Muscle of leg (tissue), 11 donors: ENCODE results near the gene VAV2. TPM values are rescaled to one million over a fixed set of nuclear protein-coding genes. Genes with fewer than 3 reads are reported as not detected.
A peak's percentile ranks its signal among the peaks of the same experiment; 100 is the strongest.

Source experiments
- DNase-seq: peaks from one replicate; pipeline ENCODE4 v3.0.0; 2013
- H3K27ac ChIP-seq: one replicate; pipeline ENCODE4 v1.5.1; 2013; ENCODE audit warnings: mild to moderate bottlenecking, low read length, control low read depth
- H3K27me3 ChIP-seq: one replicate; pipeline ENCODE4 v1.6.1; 2013; ENCODE audit warnings: low read length; ENCODE audit not compliant: control insufficient read depth, insufficient read depth
- H3K36me3 ChIP-seq: one replicate; pipeline ENCODE4 v1.6.1; 2013; ENCODE audit warnings: low read length; ENCODE audit not compliant: control insufficient read depth, insufficient read depth
- H3K4me1 ChIP-seq: one replicate; pipeline ENCODE4 v1.6.1; 2013; ENCODE audit warnings: low read length; ENCODE audit not compliant: control insufficient read depth, insufficient read depth
- H3K4me3 ChIP-seq: one replicate; pipeline ENCODE4 v1.5.1; 2013; ENCODE audit warnings: low read length, control low read depth
- H3K9me3 ChIP-seq: replicated peaks from 2 replicates; pipeline ENCODE4 v1.6.1; 2013; ENCODE audit warnings: low read depth, low read length; ENCODE audit not compliant: control insufficient read depth
- WGBS: methylation state at CpG from one replicate; pipeline ENCODE4 v1.1.5; 2013; ENCODE audit warnings: missing lambda C conversion rate; ENCODE audit not compliant: insufficient coverage; 5-methylcytosine and 5-hydroxymethylcytosine counted together
- polyA plus RNA-seq, 8 donors: library from polyadenylated mRNA; unstranded; fragments of 120-200 nt; gene quantifications; one replicate each; pipeline versions ENCODE4 v1.2.1 to v1.2.3, GENCODE V29; 2013; ENCODE audit warnings: inconsistent platforms in 1 of 8, low replicate concordance in 1 of 8; ENCODE audit not compliant: insufficient read length in 8 of 8, insufficient read depth in 1 of 8
- total RNA-seq: library from RNA; stranded (reverse); fragments of 120-200 nt; gene quantifications from one replicate; pipeline ENCODE4 v1.2.4, GENCODE V29; 2013

VAV2 gene
- total and polyA plus RNA-seq, 9 donors, result 7.4 to 19.1 (median 16.0) TPM

DNA sequence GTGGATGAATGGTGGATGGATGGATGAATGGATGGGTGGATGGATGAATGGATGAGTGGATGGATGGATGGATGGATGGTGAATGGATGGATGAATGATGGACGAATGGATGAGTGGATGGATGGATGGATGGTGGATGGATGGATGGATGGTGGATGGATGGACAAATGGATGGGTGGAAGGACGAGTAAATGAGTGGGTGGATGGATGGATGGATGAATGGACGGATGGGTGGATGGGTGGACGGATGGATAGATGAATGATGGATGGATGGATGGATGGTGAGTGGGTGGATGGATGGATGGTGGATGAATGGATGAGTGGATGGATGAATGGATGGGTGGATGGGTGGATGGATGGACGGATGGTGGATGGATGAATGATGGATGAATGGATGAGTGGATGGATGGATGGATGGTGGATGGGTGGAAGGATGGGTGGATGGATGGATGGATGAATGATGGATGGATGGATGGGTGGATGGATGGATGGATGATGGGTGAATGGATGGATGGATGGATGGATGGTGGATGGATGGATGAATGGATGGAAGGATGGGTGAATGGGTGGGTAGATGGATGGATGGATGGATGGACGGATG, 58.6 kb downstream of the VAV2 start:
- Histone ChIP-seq H3K9me3 (no peaks in the 10 kb centered on the region), H3K4me1 (peaks cover 55% of the 10 kb centered on the region), H3K36me3 (peaks cover 20% of the 10 kb centered on the region), H3K27me3 (no peaks in the 10 kb centered on the region), H3K27ac (no peak overlapping the region), H3K4me3 (no peak overlapping the region)
- DNase-seq, result no peak
- WGBS, result 79% methylated on average over 6 of the region's 6 CpGs

DNA sequence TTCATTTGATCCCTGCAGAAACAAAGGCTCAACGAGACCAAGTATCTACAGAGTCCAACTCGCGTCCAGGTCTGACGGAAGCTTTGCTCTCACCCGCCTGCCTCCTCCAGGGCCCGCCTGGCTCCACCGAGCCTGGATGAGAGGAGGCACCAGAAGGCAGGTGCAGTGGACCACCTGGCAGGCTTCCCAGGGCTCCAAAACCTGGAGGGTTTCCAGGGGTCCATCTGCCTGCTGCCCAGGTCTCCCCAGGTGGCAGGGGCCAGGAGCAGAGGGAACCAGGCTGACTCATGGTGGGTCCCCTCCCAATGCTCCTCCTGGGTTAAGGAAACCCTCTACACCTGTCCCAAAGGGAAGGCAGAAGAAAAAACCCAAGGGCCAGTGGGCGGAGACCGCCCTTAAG, 59.5 kb downstream of the VAV2 start:
- H3K27ac ChIP-seq, result peak overlapping the region; percentile 29
- peaks cover 16% of the 10 kb centered on the region for H3K36me3 ChIP-seq
- no peaks in the 10 kb centered on the region for H3K9me3 ChIP-seq
- no peak for DNase-seq
- H3K4me3 ChIP-seq, result no peak overlapping the region
- peaks cover 55% of the 10 kb centered on the region for H3K4me1 ChIP-seq
- 62% methylated on average over 8 of the region's 9 CpGs for WGBS
- H3K27me3 ChIP-seq, result no peaks in the 10 kb centered on the region

DNA sequence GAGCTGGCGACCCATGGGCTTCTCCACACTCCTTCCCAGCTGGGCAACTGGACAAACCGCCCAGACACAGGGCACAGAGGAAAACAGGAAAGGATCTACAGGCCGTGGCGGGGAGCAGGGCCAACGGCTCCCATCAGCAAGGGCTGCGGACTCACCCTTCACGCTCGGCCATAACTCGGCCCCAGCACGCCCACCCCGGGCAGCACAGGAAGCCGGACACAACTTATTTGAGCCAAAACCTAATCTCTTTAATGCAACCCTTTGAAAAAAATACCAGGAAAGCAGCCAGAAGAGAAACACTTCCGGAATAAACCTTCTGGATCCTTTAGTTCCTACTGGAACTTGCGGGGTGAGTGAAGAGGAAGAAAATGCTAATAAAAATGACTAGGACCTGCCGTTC, 59.9 kb downstream of the VAV2 start:
- peaks cover 12% of the 10 kb centered on the region for H3K36me3 ChIP-seq
- peak overlapping the region; percentile 29 for H3K27ac ChIP-seq
- no peaks in the 10 kb centered on the region for H3K9me3 ChIP-seq
- peak; percentile 67 for DNase-seq
- no peaks in the 10 kb centered on the region for H3K27me3 ChIP-seq
- H3K4me3 ChIP-seq, result no peak overlapping the region
- peaks cover 55% of the 10 kb centered on the region for H3K4me1 ChIP-seq
- 22% methylated on average over 10 of the region's 15 CpGs for WGBS

DNA sequence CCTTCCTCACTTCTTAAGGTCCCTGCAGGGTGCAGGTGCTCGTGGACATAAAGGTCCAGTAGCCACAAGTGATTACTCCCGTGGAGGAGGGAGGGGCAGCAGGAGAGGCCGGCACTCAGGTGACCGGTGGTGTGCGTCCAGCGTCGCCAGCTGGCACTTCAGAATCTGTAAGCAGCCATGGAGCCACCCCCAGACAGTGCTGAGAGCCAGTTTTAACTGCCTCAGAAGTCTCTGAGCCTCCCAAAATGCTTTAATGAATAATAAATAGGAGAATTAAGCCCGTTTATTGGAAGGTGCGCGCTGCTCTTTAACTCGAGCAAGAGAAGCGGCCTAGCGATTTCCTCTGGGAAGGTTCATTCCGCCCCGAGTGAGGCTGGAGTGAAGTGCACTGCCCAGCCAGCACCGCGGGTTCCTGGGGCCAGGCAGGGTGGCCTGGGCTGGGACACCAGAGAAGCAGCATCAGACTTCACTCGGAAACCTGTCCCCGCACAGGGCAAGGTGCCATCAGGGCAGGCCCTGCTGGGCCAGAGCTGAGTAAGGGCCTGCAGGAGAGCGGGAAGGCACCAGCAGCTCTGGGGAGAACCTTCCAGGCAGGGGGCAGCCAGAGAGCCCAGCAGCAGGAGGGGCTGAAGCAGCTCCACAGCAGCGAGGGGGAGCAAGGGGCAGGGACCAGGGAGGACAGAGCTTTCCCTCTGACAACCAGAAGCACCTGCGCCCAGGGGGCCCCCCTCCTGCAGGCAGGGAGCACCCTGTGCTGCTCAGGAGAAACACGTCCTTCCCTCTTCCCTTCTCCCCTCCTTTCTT, 61.2 kb downstream of the VAV2 start:
- H3K27ac ChIP-seq, result no peak overlapping the region
- H3K4me3 ChIP-seq, result no peak overlapping the region
- H3K9me3 ChIP-seq, result no peaks in the 10 kb centered on the region
- no peaks in the 10 kb centered on the region for H3K27me3 ChIP-seq
- H3K4me1 ChIP-seq, result peaks cover 51% of the 10 kb centered on the region
- H3K36me3 ChIP-seq, result peaks cover 4% of the 10 kb centered on the region
- no peak for DNase-seq
- 44% methylated on average over 18 of the region's 23 CpGs for WGBS

DNA sequence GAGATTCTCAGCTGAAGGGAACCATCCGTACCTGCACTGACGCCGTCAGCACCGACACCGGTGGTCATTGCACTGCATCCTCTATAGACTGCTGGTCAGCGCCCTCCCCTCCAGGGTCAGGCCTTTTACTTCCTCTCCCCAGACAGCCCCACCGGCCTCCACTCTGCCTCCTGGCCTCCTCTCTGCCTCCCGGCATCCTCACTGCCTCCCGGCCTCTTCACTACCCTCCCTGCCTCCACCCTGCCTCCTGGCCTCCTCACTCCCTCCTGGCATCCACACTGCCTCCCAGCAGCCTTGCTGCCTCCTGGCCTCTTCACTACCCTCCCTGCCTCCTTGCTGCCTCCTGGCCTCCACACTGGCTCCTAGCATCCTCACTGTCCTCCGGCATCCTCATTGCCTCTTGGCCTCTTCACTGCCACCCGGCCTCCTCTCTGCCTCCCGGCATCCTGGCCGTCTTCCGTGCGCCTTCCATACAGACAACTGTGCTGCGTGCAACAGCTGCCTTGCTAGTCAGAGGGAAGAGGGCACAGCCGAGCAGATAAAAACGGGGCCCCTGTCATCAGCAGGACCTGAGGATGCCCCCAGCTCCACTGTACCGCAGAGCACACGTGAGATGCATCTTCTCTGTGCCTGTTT, 62.0 kb downstream of the VAV2 start:
- WGBS, result 67% methylated on average over 19 of the region's 20 CpGs
- peaks cover 4% of the 10 kb centered on the region for H3K36me3 ChIP-seq

DNA sequence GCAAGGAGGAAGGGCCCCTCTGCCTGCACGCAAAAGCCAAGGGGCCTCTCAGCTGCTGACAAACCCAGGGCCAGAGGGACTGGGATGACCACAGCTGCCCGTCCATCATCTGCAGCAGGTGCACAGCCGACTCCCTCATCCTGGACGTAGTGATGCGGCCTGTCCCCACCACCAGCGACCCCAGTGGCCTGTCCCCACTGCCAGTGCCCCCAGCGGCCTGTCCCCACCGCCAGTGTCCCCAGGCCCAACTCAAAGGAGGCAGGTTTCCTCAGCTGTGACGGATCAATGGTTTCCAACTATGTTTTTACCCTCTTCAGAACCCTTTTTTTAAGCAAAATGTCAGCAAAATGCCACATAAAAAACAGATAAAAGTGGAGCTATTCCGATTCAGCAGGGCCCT, 62.5 kb downstream of the VAV2 start:
- H3K36me3 ChIP-seq, result peaks cover 5% of the 10 kb centered on the region
- H3K9me3 ChIP-seq, result no peaks in the 10 kb centered on the region
- H3K27me3 ChIP-seq, result no peaks in the 10 kb centered on the region
- H3K27ac ChIP-seq, result no peak overlapping the region
- no peak overlapping the region for H3K4me3 ChIP-seq
- DNase-seq, result no peak
- 62% methylated on average over 10 of the region's 10 CpGs for WGBS
- peaks cover 38% of the 10 kb centered on the region for H3K4me1 ChIP-seq

More for the DNA sequence above, 62.0 kb downstream of the VAV2 start:
- Histone ChIP-seq H3K27me3 (no peaks in the 10 kb centered on the region), H3K9me3 (no peaks in the 10 kb centered on the region), H3K4me1 (peaks cover 44% of the 10 kb centered on the region), H3K27ac (no peak overlapping the region), H3K4me3 (no peak overlapping the region)
- DNase-seq, result no peak

DNA sequence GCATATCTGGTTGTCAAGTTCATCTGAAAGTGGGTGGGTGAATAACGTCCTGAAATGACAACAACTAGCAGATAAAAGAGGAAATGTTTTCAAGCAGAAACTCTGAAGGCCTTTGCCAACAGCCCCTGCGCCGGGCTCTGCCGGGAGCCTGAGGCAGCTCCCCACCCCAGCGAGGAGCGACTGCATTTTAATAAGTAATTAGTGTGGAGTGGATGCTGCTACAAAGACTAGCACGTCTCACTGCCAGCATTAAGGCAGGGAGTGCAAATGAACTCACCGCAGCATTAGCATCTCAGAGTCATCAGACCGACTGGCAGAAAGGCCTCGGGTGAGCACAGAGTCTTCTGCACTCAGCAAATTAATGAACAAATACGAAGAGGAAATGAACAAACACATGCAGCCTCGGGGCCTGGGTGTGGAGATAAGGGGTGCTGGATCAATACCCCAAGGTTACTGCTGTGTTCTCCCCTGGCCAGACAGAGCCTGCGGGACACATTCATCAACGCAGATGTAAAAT, 63.8 kb downstream of the VAV2 start:
- no peaks in the 10 kb centered on the region for H3K27me3 ChIP-seq
- no peaks in the 10 kb centered on the region for H3K9me3 ChIP-seq
- H3K4me3 ChIP-seq, result no peak overlapping the region
- no peak for DNase-seq
- H3K27ac ChIP-seq, result no peak overlapping the region
- WGBS, result 77% methylated on average over 13 of the region's 14 CpGs
- peaks cover 33% of the 10 kb centered on the region for H3K4me1 ChIP-seq
- H3K36me3 ChIP-seq, result peaks cover 7% of the 10 kb centered on the region

DNA sequence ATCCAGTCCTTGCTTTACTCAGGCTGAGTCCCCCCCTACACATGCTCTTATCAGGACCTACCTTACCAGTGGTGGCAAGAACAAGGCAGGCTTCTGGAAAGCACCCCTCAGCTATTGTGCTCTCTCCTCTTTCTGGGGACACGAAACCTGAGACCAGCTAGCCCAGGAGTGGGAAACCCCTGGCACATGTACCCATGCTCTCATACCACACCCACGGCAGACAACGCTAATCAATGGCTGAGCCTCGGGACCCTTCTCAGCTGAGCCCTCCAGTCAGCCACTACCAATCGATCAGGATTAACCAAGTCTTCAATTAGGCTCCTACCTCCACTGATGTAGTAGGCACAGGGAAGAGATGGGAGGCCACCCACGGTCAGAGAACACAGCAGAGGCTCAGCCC, 65.1 kb downstream of the VAV2 start:
- Histone ChIP-seq H3K4me1 (peaks cover 22% of the 10 kb centered on the region), H3K9me3 (no peaks in the 10 kb centered on the region), H3K4me3 (no peak overlapping the region), H3K27me3 (no peaks in the 10 kb centered on the region), H3K36me3 (peaks cover 7% of the 10 kb centered on the region), H3K27ac (no peak overlapping the region)
- no peak for DNase-seq
- WGBS, result 74% methylated on average over 6 of the region's 6 CpGs

DNA sequence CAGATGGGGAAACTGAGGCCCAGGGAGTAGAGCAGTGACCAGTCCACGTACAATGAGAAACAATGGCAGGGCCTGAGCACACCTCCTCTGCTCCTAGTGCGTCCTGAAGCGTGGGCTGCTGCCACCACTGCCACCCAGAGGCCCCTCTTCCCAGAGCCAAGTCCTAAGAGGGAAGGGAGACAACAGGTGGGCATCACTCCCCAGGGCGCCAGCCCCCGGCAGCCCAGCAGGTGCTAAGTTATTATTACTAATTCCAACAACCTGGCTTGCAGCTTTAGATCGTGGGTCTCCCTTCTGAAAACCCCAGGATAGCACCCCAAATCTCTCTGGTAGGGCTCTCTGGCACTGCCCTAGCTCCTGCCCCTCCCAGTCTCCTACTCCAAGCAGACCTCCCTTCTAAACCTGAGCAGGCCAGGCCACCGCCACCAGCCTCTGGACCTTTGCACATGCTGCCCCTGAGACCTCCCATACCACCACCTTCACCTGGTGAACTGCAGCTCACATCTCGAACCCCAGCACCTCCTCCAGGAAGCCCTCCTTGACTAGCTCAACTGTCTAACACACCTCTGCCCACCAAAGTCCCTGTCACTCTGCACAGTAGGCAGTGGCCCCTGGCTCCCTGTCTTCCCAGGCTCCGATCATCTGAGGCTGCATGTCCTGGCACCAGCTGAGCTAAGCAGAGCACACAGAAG, 65.8 kb downstream of the VAV2 start:
- Histone ChIP-seq H3K27ac (no peak overlapping the region), H3K9me3 (no peaks in the 10 kb centered on the region), H3K36me3 (peaks cover 7% of the 10 kb centered on the region), H3K27me3 (no peaks in the 10 kb centered on the region), H3K4me3 (no peak overlapping the region), H3K4me1 (peaks cover 15% of the 10 kb centered on the region)
- DNase-seq, result no peak
- 92% methylated on average over 9 of the region's 9 CpGs for WGBS

DNA sequence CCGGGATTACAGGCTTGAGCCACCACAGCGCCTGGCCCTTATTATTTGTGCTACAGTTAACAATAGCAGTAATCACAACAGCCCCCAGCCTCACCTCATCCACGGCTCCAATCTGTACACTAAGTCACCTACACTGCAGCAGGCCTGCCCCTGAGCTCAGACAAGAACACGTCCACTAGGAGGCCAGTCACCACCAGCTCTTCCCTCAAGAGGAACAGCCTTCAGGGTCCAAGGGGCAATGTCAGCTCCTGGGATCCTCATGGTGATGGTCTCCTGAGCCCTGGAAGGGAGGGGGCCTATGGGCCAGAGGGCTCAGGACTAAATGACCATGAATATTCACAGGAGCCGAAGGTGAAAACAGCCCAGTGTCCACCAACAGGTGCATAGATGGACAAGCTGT, 67.7 kb downstream of the VAV2 start:
- Histone ChIP-seq H3K4me1 (peaks cover 16% of the 10 kb centered on the region), H3K27me3 (no peaks in the 10 kb centered on the region), H3K9me3 (no peaks in the 10 kb centered on the region), H3K36me3 (peaks cover 7% of the 10 kb centered on the region), H3K27ac (no peak overlapping the region), H3K4me3 (no peak overlapping the region)
- WGBS, result 89% methylated on average over 5 of the region's 5 CpGs
- no peak for DNase-seq
